DOHH2 (cell line): ENCODE measurements around the gene TP53I11.

Experiments
- H3F3A ChIP-seq: fragments of 200-600 bp; sonication (generic), shearing (Covaris generic); 2 replicates; pipeline ENCODE4 v1.6.0; 2016; ENCODE audit warnings: antibody characterized with exemption, mild to moderate bottlenecking; ENCODE audit not compliant: control insufficient read depth, insufficient read depth
- H3K27ac ChIP-seq: fragments of 200-600 bp; sonication (generic); 2 replicates; pipeline ENCODE4 v1.5.1; 2014; ENCODE audit warnings: low read depth, mild to moderate bottlenecking, low read length, moderate library complexity
- H3K27me3 ChIP-seq: fragments of 200-600 bp; sonication (generic); 2 replicates; pipeline ENCODE4 v1.6.1; 2014; ENCODE audit warnings: mild to moderate bottlenecking, low read length, mixed read lengths; ENCODE audit not compliant: control insufficient read depth
- H3K36me3 ChIP-seq: fragments of 200-600 bp; sonication (generic); 2 replicates; pipeline ENCODE4 v1.6.1; 2014; ENCODE audit warnings: mild to moderate bottlenecking, low read length, moderate library complexity, mixed read lengths; ENCODE audit not compliant: control insufficient read depth
- H3K4me1 ChIP-seq: fragments of 200-600 bp; sonication (generic); 2 replicates; pipeline ENCODE4 v1.6.1; 2014; ENCODE audit warnings: mild to moderate bottlenecking, low read length, mixed read lengths; ENCODE audit not compliant: control insufficient read depth
- H3K4me2 ChIP-seq: fragments of 200-600 bp; sonication (generic); 2 replicates; pipeline ENCODE4 v1.6.0; 2014; ENCODE audit warnings: mild to moderate bottlenecking, low read length, moderate library complexity
- H3K4me3 ChIP-seq: fragments of 200-600 bp; sonication (generic); 2 replicates; pipeline ENCODE4 v1.5.1; 2014; ENCODE audit warnings: mild to moderate bottlenecking, low read length, mixed read lengths
- H3K79me2 ChIP-seq: fragments of 200-600 bp; sonication (generic); 2 replicates; pipeline ENCODE4 v1.6.1; 2014; ENCODE audit warnings: mild to moderate bottlenecking, low read length, mixed read lengths; ENCODE audit not compliant: control insufficient read depth
- H3K9me2 ChIP-seq: fragments of 200-600 bp; sonication (generic); replicated peaks from 2 replicates; pipeline ENCODE4 v1.6.1; 2014; ENCODE audit warnings: mild to moderate bottlenecking, low read length, mixed read lengths; ENCODE audit not compliant: control insufficient read depth
- H3K9me3 ChIP-seq: fragments of 200-600 bp; sonication (generic); 2 replicates; pipeline ENCODE4 v1.6.1; 2014; ENCODE audit warnings: antibody characterized with exemption, low read length, mixed read lengths; ENCODE audit not compliant: control insufficient read depth, insufficient read depth
- H4K20me1 ChIP-seq: fragments of 200-600 bp; sonication (generic); 2 replicates; pipeline ENCODE4 v1.6.0; 2014; ENCODE audit warnings: low read depth, mild to moderate bottlenecking, antibody characterized with exemption, low read length, moderate library complexity; ENCODE audit not compliant: control insufficient read depth, insufficient read depth
- CTCF ChIP-seq: fragments of 200-600 bp; sonication (generic); IDR thresholded peaks from one replicate; pipeline ENCODE4 v1.5.1; 2014; ENCODE audit warnings: antibody characterized with exemption, mild to moderate bottlenecking, low read depth, low read length; ENCODE audit not compliant: poor library complexity, severe bottlenecking
- EZH2phosphoT487 ChIP-seq: fragments of 200-600 bp; sonication (generic); IDR thresholded peaks from 2 replicates; pipeline ENCODE4 v1.6.1; 2017; ENCODE audit warnings: borderline replicate concordance, mild to moderate bottlenecking, antibody characterized with exemption, low read length, moderate library complexity, mixed read lengths

Gene TP53I11

GRCh38 chr11:44959064-44959463 is 8.4 kb upstream of the TP53I11 start:
- H3K79me2 ChIP-seq = no peaks in the 10 kb centered on the region
- no peaks in the 10 kb centered on the region for H4K20me1 ChIP-seq
- peaks cover 24% of the 10 kb centered on the region for H3K4me1 ChIP-seq
- no peaks in the 10 kb centered on the region for H3K27me3 ChIP-seq
- no peak overlapping the region for H3K27ac ChIP-seq
- H3K9me2 ChIP-seq = no peaks in the 10 kb centered on the region
- H3K9me3 ChIP-seq = no peaks in the 10 kb centered on the region
- H3F3A ChIP-seq = no peaks in the 10 kb centered on the region
- no peaks in the 10 kb centered on the region for H3K36me3 ChIP-seq
- H3K4me3 ChIP-seq = no peak overlapping the region
- TF ChIP-seq CTCF (no peak), EZH2phosphoT487 (no peak)
- no peak overlapping the region for H3K4me2 ChIP-seq

GRCh38 chr11:44957776-44958564 is 7.3 kb upstream of the TP53I11 start:
- Histone ChIP-seq H3K27ac (no peak overlapping the region), H3K4me3 (no peak overlapping the region), H3K4me1 (peaks cover 24% of the 10 kb centered on the region), H3K79me2 (no peaks in the 10 kb centered on the region), H3K9me2 (no peaks in the 10 kb centered on the region), H3K4me2 (no peak overlapping the region), H3K36me3 (no peaks in the 10 kb centered on the region), H4K20me1 (no peaks in the 10 kb centered on the region), H3F3A (no peaks in the 10 kb centered on the region), H3K27me3 (no peaks in the 10 kb centered on the region), H3K9me3 (no peaks in the 10 kb centered on the region)
- TF ChIP-seq EZH2phosphoT487 = no peak
- no peak for TF ChIP-seq CTCF

- H3K27ac ChIP-seq = no peak overlapping the region
- no peaks in the 10 kb centered on the region for H3K27me3 ChIP-seq
- H3K79me2 ChIP-seq = no peaks in the 10 kb centered on the region
- H3K36me3 ChIP-seq = no peaks in the 10 kb centered on the region
- H3K4me3 ChIP-seq = no peak overlapping the region
- H3F3A ChIP-seq = no peaks in the 10 kb centered on the region
- H4K20me1 ChIP-seq = no peaks in the 10 kb centered on the region
- TF ChIP-seq CTCF (no peak), EZH2phosphoT487 (no peak)
- H3K9me2 ChIP-seq = no peaks in the 10 kb centered on the region
- no peaks in the 10 kb centered on the region for H3K9me3 ChIP-seq
- H3K4me1 ChIP-seq = peaks cover 24% of the 10 kb centered on the region
- H3K4me2 ChIP-seq = no peak overlapping the region
Observed at GRCh38 chr11:44957040-44957515, 6.4 kb upstream of the TP53I11 start.
